Cardiac muscle cell (in vitro differentiated cells and primary cell): ENCODE results near the gene KRT71. TPM values are rescaled to one million over a fixed set of nuclear protein-coding genes. Genes with fewer than 3 reads are reported as not detected.

ENCODE experiments used
- DNase-seq, 2 donors: peaks; one replicate each; pipeline versions ENCODE4 v3.0.0 to v3.0.0-alpha.2; 2010 to 2017; ENCODE audit warnings: low read depth in 1 of 2, low spot score in 1 of 2
- H3K27ac ChIP-seq: fragments of 200-600 bp; sonication (generic); 2 replicates; pipeline ENCODE4 v1.5.1; 2016
- H3K27me3 ChIP-seq: fragments of 200-600 bp; sonication (generic); 2 replicates; pipeline ENCODE4 v1.6.0; 2016; ENCODE audit warnings: control low read depth
- H3K36me3 ChIP-seq: fragments of 200-600 bp; sonication (generic); 2 replicates; pipeline ENCODE4 v1.5.1; 2016; ENCODE audit warnings: control low read depth
- H3K4me1 ChIP-seq: fragments of 200-600 bp; sonication (generic); 2 replicates; pipeline ENCODE4 v1.8.1; 2017; ENCODE audit warnings: low read depth, mild to moderate bottlenecking, mixed run types
- H3K4me3 ChIP-seq: fragments of 200-600 bp; sonication (generic); 2 replicates; pipeline ENCODE4 v1.5.1; 2016; ENCODE audit warnings: mild to moderate bottlenecking
- H3K9me3 ChIP-seq: fragments of 200-600 bp; sonication (generic); 2 replicates; pipeline ENCODE4 v1.5.1; 2017; ENCODE audit warnings: low read depth, mild to moderate bottlenecking, control low read depth
- polyA plus RNA-seq: library from polyadenylated mRNA; unstranded; fragments of >200 nt; fragmentation: Nextera tagmentation; extraction: Ambion mirVana; gene quantifications from 2 replicates; pipeline ENCODE4 v1.2.1, GENCODE V29; 2016
- total RNA-seq: library from RNA; depleted of rRNA; stranded (reverse); fragments of >200 nt; gene quantifications from 2 replicates; pipeline ENCODE4 v1.2.3, GENCODE V29; 2016
- TF ChIP-seq, protein P1 (sequence below): IDR thresholded peaks from 2 replicates; pipeline ENCODE4 v1.5.1; 2012; ENCODE audit warnings: low read depth, mild to moderate bottlenecking, low read length

The KRT71 gene
- total and polyA plus RNA-seq, 2 experiments from 2014 or later = not detected

DNA sequence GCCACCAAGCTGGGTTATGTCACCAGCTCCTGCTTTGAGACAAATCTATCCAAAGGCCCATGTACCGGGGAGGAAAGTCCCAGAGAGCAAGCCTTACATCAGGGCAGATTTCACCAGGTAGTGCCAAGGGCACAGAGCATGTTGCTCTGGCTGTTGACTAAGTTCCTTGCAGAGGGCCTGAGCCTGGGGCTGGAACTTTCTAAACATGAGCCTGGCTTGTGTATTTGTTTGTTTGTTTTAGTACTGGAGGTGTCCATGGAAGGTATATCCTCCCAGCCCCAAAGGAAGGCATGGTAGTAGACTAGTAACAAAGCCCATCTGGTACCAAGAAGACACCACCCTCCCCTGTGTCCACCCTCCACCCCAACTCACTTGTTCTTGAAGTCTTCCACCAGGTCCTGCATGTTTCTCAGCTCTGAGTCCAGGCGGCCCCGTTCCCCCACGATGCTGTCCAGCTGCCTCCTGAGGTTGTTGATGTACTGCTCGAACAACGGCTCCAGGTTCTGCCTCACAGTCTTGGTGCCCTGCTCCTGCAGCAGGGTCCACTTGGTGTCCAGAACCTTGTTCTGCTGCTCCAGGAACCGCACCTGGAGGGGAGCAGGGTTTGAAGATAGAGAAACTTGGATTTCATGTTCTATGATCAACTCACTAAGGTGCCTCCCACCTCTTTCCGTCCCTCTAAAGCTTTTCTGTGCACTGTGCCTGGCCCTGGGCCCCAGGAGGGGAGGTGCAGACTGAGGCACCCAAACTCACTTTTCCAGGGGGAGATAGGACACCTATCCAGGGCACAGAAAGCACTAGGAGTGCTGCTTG is 34.2 kb downstream of the KRT71 start:
- Histone ChIP-seq H3K4me1 (no peaks in the 10 kb centered on the region), H3K36me3 (no peaks in the 10 kb centered on the region), H3K9me3 (no peaks in the 10 kb centered on the region), H3K4me3 (no peak overlapping the region), H3K27ac (no peak overlapping the region), H3K27me3 (peaks cover 3% of the 10 kb centered on the region)
- TF ChIP-seq, protein P1, sequence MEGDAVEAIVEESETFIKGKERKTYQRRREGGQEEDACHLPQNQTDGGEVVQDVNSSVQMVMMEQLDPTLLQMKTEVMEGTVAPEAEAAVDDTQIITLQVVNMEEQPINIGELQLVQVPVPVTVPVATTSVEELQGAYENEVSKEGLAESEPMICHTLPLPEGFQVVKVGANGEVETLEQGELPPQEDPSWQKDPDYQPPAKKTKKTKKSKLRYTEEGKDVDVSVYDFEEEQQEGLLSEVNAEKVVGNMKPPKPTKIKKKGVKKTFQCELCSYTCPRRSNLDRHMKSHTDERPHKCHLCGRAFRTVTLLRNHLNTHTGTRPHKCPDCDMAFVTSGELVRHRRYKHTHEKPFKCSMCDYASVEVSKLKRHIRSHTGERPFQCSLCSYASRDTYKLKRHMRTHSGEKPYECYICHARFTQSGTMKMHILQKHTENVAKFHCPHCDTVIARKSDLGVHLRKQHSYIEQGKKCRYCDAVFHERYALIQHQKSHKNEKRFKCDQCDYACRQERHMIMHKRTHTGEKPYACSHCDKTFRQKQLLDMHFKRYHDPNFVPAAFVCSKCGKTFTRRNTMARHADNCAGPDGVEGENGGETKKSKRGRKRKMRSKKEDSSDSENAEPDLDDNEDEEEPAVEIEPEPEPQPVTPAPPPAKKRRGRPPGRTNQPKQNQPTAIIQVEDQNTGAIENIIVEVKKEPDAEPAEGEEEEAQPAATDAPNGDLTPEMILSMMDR = no peak
- no peak for DNase-seq

DNA sequence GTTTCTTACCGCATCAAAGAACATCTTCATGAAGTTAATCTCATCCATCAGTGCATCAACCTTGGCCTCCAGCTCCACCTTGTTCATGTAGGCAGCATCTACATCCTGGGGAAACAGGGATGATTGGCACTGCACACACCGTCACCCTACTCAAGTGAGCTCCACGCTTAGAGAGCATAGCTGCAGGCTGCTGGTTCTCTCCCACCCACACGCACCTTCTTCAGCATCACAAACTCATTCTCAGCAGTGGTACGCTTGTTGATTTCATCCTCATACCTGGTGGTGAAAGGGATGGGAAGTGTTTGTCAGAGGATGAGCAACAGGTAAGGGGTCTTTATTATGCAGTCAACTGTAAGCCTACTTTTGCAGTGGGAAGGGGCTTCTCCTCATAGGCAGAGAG is 35.1 kb downstream of the KRT71 start:
- no peaks in the 10 kb centered on the region for H3K9me3 ChIP-seq
- no peaks in the 10 kb centered on the region for H3K4me1 ChIP-seq
- no peaks in the 10 kb centered on the region for H3K36me3 ChIP-seq
- peaks cover 3% of the 10 kb centered on the region for H3K27me3 ChIP-seq
- no peak overlapping the region for H3K27ac ChIP-seq
- DNase-seq = no peak
- no peak overlapping the region for H3K4me3 ChIP-seq
- TF ChIP-seq, protein P1 = no peak

DNA sequence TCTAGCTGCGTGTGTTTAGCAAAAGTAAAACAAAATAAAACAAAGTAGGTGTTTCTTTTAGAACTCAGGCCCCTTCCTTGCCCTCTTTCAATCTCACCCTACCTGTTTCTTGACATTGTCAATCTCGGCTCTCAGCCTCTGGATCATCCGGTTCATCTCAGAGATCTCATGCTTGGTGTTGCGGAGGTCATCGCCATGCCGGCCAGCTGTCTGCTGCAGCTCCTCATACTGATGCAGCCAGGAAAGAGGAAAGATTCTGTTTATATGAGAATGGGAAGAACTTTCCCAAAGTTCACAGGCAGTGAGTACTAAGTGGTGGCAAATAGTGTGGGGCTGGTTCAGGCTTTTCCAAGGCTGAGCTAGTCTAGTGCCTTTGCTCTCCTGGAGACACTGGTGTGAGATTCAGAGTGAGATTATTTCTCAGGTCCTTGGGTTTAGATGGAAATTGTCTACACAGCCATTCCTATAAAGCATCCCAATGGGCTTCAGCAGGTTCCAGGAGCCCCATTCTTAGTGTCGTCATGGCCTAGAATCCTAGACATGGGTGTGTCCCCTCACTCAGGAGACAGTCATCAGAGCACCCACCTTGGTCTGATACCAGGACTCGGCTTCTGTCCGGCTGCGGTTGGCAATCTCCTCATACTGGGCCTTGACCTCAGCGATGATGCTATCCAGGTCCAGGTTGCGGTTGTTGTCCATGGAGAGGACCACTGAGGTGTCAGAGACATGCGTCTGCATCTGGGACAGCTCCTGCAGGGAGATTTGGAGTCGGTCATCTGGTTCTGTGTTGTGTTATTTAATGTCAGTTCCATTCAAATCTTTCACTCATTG is 35.7 kb downstream of the KRT71 start:
- Histone ChIP-seq H3K27me3 (peaks cover 3% of the 10 kb centered on the region), H3K36me3 (no peaks in the 10 kb centered on the region), H3K27ac (no peak overlapping the region), H3K4me3 (no peak overlapping the region), H3K4me1 (no peaks in the 10 kb centered on the region), H3K9me3 (no peaks in the 10 kb centered on the region)
- DNase-seq = no peak
- TF ChIP-seq, protein P1 = no peak

DNA sequence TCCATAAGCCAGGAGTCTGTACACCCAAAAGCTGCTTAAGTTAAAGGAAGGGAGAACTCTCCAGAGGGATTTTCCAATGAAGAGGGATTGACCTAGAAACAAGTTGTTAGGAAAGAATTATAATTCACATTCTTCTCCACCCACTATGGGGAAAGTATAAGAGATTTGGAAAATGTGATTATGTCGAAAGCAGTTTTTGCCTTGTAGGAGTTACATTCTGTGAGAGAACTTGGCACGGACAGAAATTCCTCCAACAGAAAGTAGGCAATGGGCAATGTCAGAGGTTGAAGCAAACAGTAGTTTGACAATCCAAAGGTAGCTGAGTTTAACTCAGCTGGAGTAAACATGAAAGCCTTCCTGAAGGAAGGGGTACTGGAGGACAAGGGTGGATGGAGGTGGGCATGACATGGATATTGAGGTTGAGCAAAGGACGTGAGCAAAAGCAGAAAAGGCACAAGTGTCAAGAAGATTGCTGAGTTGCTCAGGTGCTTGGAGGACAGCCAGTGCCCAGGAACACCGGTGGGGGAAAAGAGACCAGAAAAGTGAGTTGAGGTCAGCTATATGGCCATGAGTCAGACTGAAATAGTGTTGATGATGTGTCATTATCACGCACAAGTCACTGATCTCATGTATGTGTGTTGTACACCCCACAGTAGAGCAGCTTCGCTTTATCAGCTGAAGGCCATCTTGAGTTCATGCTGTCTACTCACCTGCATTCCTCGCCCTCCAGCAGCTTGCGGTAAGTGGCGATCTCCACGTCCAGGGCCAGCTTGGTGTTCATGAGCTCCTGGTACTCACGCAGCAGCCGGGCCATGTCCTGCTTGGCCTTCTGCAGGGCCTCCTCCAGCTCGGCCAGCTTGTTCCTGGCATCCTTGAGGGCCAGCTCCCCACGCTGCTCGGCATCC is 36.8 kb downstream of the KRT71 start:
- Histone ChIP-seq H3K4me3 (no peak overlapping the region), H3K27ac (no peak overlapping the region), H3K4me1 (no peaks in the 10 kb centered on the region), H3K36me3 (no peaks in the 10 kb centered on the region), H3K9me3 (no peaks in the 10 kb centered on the region), H3K27me3 (peaks cover 3% of the 10 kb centered on the region)
- TF ChIP-seq, protein P1 = no peak
- DNase-seq = peak in 1 of 2 donors; percentile 69

DNA sequence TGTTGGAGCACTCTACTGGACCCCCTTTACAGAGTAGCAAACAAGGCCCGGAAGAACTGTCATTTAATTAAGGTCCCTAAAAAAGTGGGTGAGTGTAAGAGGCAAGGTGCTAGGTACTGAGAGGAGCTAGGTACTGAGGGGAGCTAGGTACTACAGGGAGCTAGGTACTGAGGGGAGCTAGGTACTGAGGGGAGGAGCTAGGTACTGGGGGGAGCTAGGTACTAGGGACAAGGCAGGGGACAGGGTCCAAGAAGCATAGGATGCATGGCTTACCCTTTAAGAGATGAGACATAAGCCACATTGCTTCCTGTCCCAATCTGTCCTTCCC is 37.7 kb downstream of the KRT71 start:
- Histone ChIP-seq H3K36me3 (no peaks in the 10 kb centered on the region), H3K4me1 (no peaks in the 10 kb centered on the region), H3K27me3 (peaks cover 3% of the 10 kb centered on the region), H3K4me3 (no peak overlapping the region), H3K27ac (no peak overlapping the region), H3K9me3 (no peaks in the 10 kb centered on the region)
- no peak for DNase-seq
- TF ChIP-seq, protein P1 = no peak
